OCI-LY1 (cell line): ENCODE measurements around the gene MX2.
"Not testable (repeated sequence)": the region's sequence is repeated elsewhere in the genome, so short reads cannot be mapped to it uniquely, and the experiment has no call there.

Experiments
- H2AFZ ChIP-seq: fragments of 200-600 bp; sonication (generic), shearing (Covaris generic); 2 replicates; pipeline ENCODE4 v1.6.0; 2014; ENCODE audit warnings: antibody characterized with exemption, mild to moderate bottlenecking, low read length
- H3F3A ChIP-seq: fragments of 200-600 bp; sonication (generic), shearing (Covaris generic); 2 replicates; pipeline ENCODE4 v1.6.0; 2014; ENCODE audit warnings: mild to moderate bottlenecking, antibody characterized with exemption, low read length, moderate library complexity; ENCODE audit not compliant: insufficient read depth
- H3K27ac ChIP-seq: fragments of 200-600 bp; sonication (generic); 2 replicates; pipeline ENCODE4 v1.5.1; 2014; ENCODE audit warnings: low read length, mixed run types, mild to moderate bottlenecking, low read depth; ENCODE audit not compliant: poor library complexity, severe bottlenecking
- H3K27me3 ChIP-seq: fragments of 200-600 bp; sonication (generic); 2 replicates; pipeline ENCODE4 v1.6.0; 2014; ENCODE audit warnings: antibody characterized with exemption, mild to moderate bottlenecking, low read length, moderate library complexity; ENCODE audit not compliant: insufficient read depth
- H3K36me3 ChIP-seq: fragments of 200-600 bp; sonication (generic); 2 replicates; pipeline ENCODE4 v1.6.1; 2014; ENCODE audit warnings: mild to moderate bottlenecking, antibody characterized with exemption, low read length, moderate library complexity, mixed read lengths; ENCODE audit not compliant: insufficient read depth
- H3K4me1 ChIP-seq: fragments of 200-600 bp; sonication (generic); 2 replicates; pipeline ENCODE4 v1.5.1; 2014; ENCODE audit warnings: mild to moderate bottlenecking, low read length, moderate library complexity; ENCODE audit not compliant: insufficient read depth, severe bottlenecking
- H3K4me2 ChIP-seq: fragments of 200-600 bp; sonication (generic), shearing (Covaris generic); 2 replicates; pipeline ENCODE4 v1.6.1; 2014; ENCODE audit warnings: low read length
- H3K4me3 ChIP-seq: fragments of 200-600 bp; sonication (generic); 2 replicates; pipeline ENCODE4 v1.5.1; 2014; ENCODE audit warnings: low read length, low read depth, mild to moderate bottlenecking, mixed read lengths; ENCODE audit not compliant: poor library complexity, severe bottlenecking
- H3K79me2 ChIP-seq: fragments of 200-600 bp; shearing (Covaris generic); 2 replicates; pipeline ENCODE4 v1.6.1; 2016; ENCODE audit warnings: mixed run types, low read length, mixed read lengths; ENCODE audit not compliant: insufficient read depth
- H3K9ac ChIP-seq: fragments of 200-600 bp; sonication (generic), shearing (Covaris generic); 2 replicates; pipeline ENCODE4 v1.6.1; 2014; ENCODE audit warnings: mild to moderate bottlenecking, low read length, mixed read lengths
- H3K9me2 ChIP-seq: fragments of 200-600 bp; sonication (generic), shearing (Covaris generic); 2 replicates; pipeline ENCODE4 v1.6.1; 2014; ENCODE audit warnings: low read depth, mild to moderate bottlenecking, low read length, mixed read lengths
- H3K9me3 ChIP-seq: fragments of 200-600 bp; shearing (Covaris generic); 2 replicates; pipeline ENCODE4 v1.6.1; 2014; ENCODE audit warnings: low read length, mixed read lengths
- H4K20me1 ChIP-seq: fragments of 200-600 bp; sonication (generic), shearing (Covaris generic); 2 replicates; pipeline ENCODE4 v1.6.0; 2016; ENCODE audit warnings: mild to moderate bottlenecking, low read length; ENCODE audit not compliant: insufficient read depth
- CTCF ChIP-seq: fragments of 200-600 bp; sonication (generic), shearing (Covaris generic); IDR thresholded peaks from 2 replicates; pipeline ENCODE4 v1.5.1; 2017; ENCODE audit warnings: mild to moderate bottlenecking, antibody characterized with exemption, low read length, moderate library complexity, mixed read lengths
- EZH2 ChIP-seq: fragments of 200-600 bp; sonication (generic), shearing (Covaris generic); IDR thresholded peaks from 2 replicates; pipeline ENCODE4 v1.8.0; 2017; ENCODE audit warnings: borderline replicate concordance, mixed run types, mild to moderate bottlenecking, antibody characterized with exemption, low read length, moderate library complexity, mixed read lengths

MX2 gene

DNA sequence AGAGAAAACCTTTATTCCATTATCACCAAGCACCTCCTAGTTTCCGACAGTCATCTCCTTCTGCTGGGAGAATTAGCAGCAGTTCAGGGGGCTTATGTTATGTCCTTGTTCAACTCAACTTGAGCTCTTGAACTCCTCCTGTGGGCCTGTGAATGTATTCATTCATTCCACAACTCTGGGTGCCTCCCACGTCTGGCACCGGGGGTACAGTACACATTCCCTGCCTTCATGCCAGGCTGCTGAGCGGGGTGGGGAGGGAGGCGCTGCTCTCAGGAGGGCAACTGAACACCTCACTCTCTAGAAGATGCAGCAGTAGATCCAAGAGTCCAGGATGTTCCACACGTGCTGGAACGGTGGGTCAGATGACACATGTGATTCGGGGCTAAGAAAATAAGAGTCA lies 4.3 kb upstream of the MX2 start:
- Histone ChIP-seq H3K36me3 (no peaks in the 10 kb centered on the region), H2AFZ (no peak overlapping the region), H3K27me3 (no peaks in the 10 kb centered on the region)

DNA sequence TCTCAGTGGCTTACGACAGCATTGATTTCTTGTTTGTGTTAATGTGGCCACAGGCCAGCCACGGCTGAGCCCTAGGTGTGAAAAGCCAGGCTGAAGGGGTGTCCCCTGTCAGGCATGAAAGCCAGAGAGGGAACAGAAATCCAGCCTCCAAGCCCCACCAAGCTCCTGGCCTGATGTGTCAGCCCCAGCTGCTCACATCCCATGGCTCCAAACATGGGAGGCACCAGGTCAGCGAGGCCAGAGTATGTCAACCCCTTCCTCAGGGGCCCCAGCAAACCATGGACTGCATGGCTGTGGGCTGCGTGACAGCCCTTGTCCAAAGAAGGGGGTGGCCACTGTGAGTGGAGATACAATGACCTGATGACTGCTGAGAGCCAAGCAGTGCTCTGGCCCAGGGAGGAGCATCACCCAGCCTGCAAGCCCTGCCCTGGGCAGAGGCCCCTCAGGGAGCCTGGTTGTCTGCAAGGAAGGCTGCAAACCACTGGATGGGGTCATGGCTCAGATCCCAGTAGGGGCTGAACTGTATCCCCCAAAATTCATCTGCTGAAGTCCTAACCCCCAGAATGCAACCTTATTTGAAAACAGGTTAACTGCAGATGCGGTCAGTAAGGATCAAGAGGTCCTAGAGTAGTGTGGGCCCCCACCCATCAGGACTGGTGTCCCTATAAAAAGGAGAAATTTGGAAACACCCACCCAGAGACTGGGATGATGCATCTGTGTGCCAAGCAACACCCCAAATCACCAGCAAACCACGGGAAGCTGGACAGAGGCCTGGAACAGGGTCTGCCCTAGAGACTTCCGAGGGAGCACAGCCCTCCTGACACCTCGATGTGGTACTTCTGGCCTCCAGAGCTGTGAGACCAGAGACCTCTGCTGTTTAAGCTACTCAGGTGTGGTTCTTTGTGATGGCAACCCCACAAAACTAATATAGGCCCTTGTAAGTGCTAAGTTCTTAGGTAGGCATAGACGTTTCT lies 3.3 kb upstream of the MX2 start:
- no peak overlapping the region for H3K27ac ChIP-seq
- no peaks in the 10 kb centered on the region for H3K36me3 ChIP-seq
- H3K9me3 ChIP-seq, result no peaks in the 10 kb centered on the region
- H3K9ac ChIP-seq, result no peak overlapping the region
- H2AFZ ChIP-seq, result no peak overlapping the region
- TF ChIP-seq CTCF (no peak), EZH2 (no peak)
- no peaks in the 10 kb centered on the region for H3K79me2 ChIP-seq
- no peaks in the 10 kb centered on the region for H3K27me3 ChIP-seq
- no peaks in the 10 kb centered on the region for H3K9me2 ChIP-seq
- no peaks in the 10 kb centered on the region for H4K20me1 ChIP-seq
- H3K4me1 ChIP-seq, result peaks cover 25% of the 10 kb centered on the region
- H3K4me3 ChIP-seq, result no peak overlapping the region
- H3K4me2 ChIP-seq, result no peak overlapping the region
- no peaks in the 10 kb centered on the region for H3F3A ChIP-seq

More for the DNA sequence above, 4.3 kb upstream of the MX2 start:
- Histone ChIP-seq H3K27ac (no peak overlapping the region), H3K9me3 (no peaks in the 10 kb centered on the region), H3K9me2 (no peaks in the 10 kb centered on the region), H3K4me3 (no peak overlapping the region), H3K4me2 (no peak overlapping the region), H4K20me1 (no peaks in the 10 kb centered on the region), H3F3A (no peaks in the 10 kb centered on the region), H3K9ac (no peak overlapping the region), H3K4me1 (peaks cover 16% of the 10 kb centered on the region), H3K79me2 (no peaks in the 10 kb centered on the region)
- no peak for TF ChIP-seq CTCF
- TF ChIP-seq EZH2, result no peak

DNA sequence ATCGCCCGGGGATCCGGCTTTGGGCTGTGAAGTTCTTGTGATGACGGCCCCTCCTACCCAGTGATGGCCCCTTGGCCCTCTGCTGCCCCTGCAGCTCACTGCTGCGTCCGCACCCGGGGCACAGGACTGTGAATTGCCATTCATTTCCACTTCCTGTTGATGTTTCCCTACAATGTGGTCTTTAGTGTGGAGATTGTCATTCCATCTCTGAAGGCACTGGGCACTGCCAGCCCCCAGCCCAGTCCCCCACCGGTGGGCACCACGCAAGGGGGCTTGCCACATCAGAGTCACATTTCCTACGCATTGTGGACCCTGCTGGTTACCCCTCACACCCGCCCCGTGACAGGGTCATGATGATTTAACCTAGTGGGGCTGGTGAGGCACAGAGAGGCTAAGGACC lies 2.5 kb upstream of the MX2 start:
- H3K79me2 ChIP-seq, result no peaks in the 10 kb centered on the region
- no peak overlapping the region for H3K27ac ChIP-seq
- no peaks in the 10 kb centered on the region for H4K20me1 ChIP-seq
- H3K4me1 ChIP-seq, result peaks cover 26% of the 10 kb centered on the region
- H3K27me3 ChIP-seq, result no peaks in the 10 kb centered on the region
- no peak overlapping the region for H2AFZ ChIP-seq
- no peaks in the 10 kb centered on the region for H3K36me3 ChIP-seq
- H3K9ac ChIP-seq, result no peak overlapping the region
- H3F3A ChIP-seq, result no peaks in the 10 kb centered on the region
- H3K9me2 ChIP-seq, result no peaks in the 10 kb centered on the region
- no peak for TF ChIP-seq EZH2
- TF ChIP-seq CTCF, result peak; percentile 14; the same call in 1 of the 2 replicates
- H3K4me2 ChIP-seq, result no peak overlapping the region
- H3K4me3 ChIP-seq, result no peak overlapping the region
- no peaks in the 10 kb centered on the region for H3K9me3 ChIP-seq

DNA sequence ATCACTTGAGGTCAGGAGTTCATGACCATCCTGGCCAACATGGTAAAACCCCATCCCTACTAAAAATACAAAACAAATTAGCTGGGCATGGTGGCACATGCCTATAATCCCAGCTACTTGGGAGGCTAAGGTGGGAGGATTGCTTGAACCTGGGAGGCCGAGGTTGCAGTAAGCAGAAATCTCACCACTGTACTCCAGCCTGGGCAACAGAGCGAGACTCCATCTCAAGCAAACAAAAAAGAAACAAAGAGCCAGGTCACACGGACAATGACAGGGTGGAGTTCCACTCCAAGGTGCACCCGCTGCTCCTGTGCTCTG lies 2.1 kb upstream of the MX2 start:
- H3K27ac ChIP-seq, H3K4me2 ChIP-seq: not testable (repeated sequence)

More for the DNA sequence above, 2.1 kb upstream of the MX2 start:
- not testable (repeated sequence) for H3K9me3 ChIP-seq, H3K36me3 ChIP-seq, H3K9me2 ChIP-seq, H3K4me3 ChIP-seq, H3K9ac ChIP-seq, H3K79me2 ChIP-seq, H4K20me1 ChIP-seq, H3K27me3 ChIP-seq, H2AFZ ChIP-seq, H3F3A ChIP-seq
- peaks cover 26% of the 10 kb centered on the region for H3K4me1 ChIP-seq
